HG02981 (cell line): ENCODE results near the gene PLK1.
"Not testable (repeated sequence)": the region's sequence is repeated elsewhere in the genome, so short reads cannot be mapped to it uniquely, and the experiment has no call there.

Experiments
- ATAC-seq: cut with Tn5 transposase; IDR thresholded peaks from one replicate; pipeline ENCODE4 v1.9.1; 2021; ENCODE audit warnings: mild to moderate bottlenecking, moderate library complexity; ENCODE audit not compliant: unreplicated experiment

Gene PLK1

GRCh38 chr16:23678430-23679273, at the start of gene PLK1:
PLK1 (plus strand) TSS chr16:23678889; CDS start chr16:23678933, 44 bp downstream.
- ATAC-seq = peak; percentile 77

GRCh38 chr16:23629516-23629915, 49.2 kb upstream of the PLK1 start:
- ATAC-seq = no peak

- not testable (repeated sequence) for ATAC-seq
Measured at GRCh38 chr16:23631874-23632273, 46.8 kb upstream of the PLK1 start.

- no peak for ATAC-seq
Measured at GRCh38 chr16:23634461-23635036, 44.1 kb upstream of the PLK1 start.

GRCh38 chr16:23635958-23636357, 42.7 kb upstream of the PLK1 start:
- no peak for ATAC-seq

- ATAC-seq = no peak
Measured at GRCh38 chr16:23640615-23640930, 38.1 kb upstream of the PLK1 start.

GRCh38 chr16:23640931-23641765, 37.5 kb upstream of the PLK1 start, which contains the start of the genes DCTN5 and PALB2:
DCTN5 (plus strand) TSS chr16:23641466; CDS start chr16:23641543, 77 bp downstream.
PALB2 (minus strand) TSS chr16:23641310; CDS start chr16:23641157, 153 bp downstream.
- peak; percentile 95 for ATAC-seq

- ATAC-seq = no peak
Measured at GRCh38 chr16:23642246-23642774, 36.4 kb upstream of the PLK1 start.

- ATAC-seq = no peak
Measured at GRCh38 chr16:23650674-23651416, 27.8 kb upstream of the PLK1 start.

GRCh38 chr16:23651943-23652468, 26.7 kb upstream of the PLK1 start:
- no peak for ATAC-seq

- ATAC-seq = no peak
Measured at GRCh38 chr16:23663918-23664317, 14.8 kb upstream of the PLK1 start.

- ATAC-seq = no peak
Measured at GRCh38 chr16:23666571-23667354, 11.9 kb upstream of the PLK1 start.

- ATAC-seq = no peak
Measured at GRCh38 chr16:23667355-23667659, 11.4 kb upstream of the PLK1 start.

GRCh38 chr16:23668225-23668624, 10.5 kb upstream of the PLK1 start:
- ATAC-seq = no peak

- no peak for ATAC-seq
Measured at GRCh38 chr16:23668873-23669272, 9.8 kb upstream of the PLK1 start.

- ATAC-seq = peak; percentile 95
Measured at GRCh38 chr16:23670137-23670776, 8.4 kb upstream of the PLK1 start.

- ATAC-seq = no peak
Measured at GRCh38 chr16:23673971-23674614, 4.6 kb upstream of the PLK1 start.

- ATAC-seq = no peak
Measured at GRCh38 chr16:23676924-23677480, 1.7 kb upstream of the PLK1 start.
